NCI-H187 (cell line): ENCODE results near the gene CKS1B.

Experiments
- DNase-seq, 2 experiments: peaks; one replicate each; lab custom pipeline; 2025; lab: John Stamatoyannopoulos, UW

CKS1B gene

GRCh38 chr1:155015527-155016230 lies 41.2 kb downstream of the CKS1B start:
- DNase-seq, result no peak

- no peak for DNase-seq
Observed at GRCh38 chr1:155016231-155016831, 41.9 kb downstream of the CKS1B start.

- DNase-seq, result peak; percentile 87 to 89
Observed at GRCh38 chr1:155017041-155017945, 42.8 kb downstream of the CKS1B start.

GRCh38 chr1:155017946-155018316 lies 43.5 kb downstream of the CKS1B start:
- no peak for DNase-seq

- no peak for DNase-seq
Observed at GRCh38 chr1:155018617-155019348, 44.3 kb downstream of the CKS1B start.

GRCh38 chr1:155019377-155020245 lies 45.1 kb downstream of the CKS1B start:
- DNase-seq, result no peak

GRCh38 chr1:155022136-155022926 lies 47.9 kb downstream of the CKS1B start:
- DNase-seq, result no peak

GRCh38 chr1:155022927-155023236 lies 48.4 kb downstream of the CKS1B start:
- peak; percentile 21 to 44 for DNase-seq

GRCh38 chr1:155023627-155024026 lies 49.1 kb downstream of the CKS1B start:
- no peak for DNase-seq

- DNase-seq, result no peak
Observed at GRCh38 chr1:155024315-155024714, 49.8 kb downstream of the CKS1B start.

- no peak for DNase-seq
Observed at GRCh38 chr1:155026154-155026553, 51.7 kb downstream of the CKS1B start.

- no peak for DNase-seq
Observed at GRCh38 chr1:155026588-155026987, 52.1 kb downstream of the CKS1B start.
